ENCODE results near the gene TNNT1.
"Not testable (repeated sequence)": the region's sequence is repeated elsewhere in the genome, so short reads cannot be mapped to it uniquely, and the experiment has no call there.

Gene TNNT1

GRCh38 chr19:55149078-55150003 lies at the start of gene TNNT1:
Gene TNNT1 (minus strand): TSS chr19:55149206. CDS start chr19:55147157, 2,049 bp downstream.
- DNase-seq, result no peak

- no peak for DNase-seq
These were observed 49.6 kb upstream of the TNNT1 start for GRCh38 chr19:55198651-55199050.

GRCh38 chr19:55197528-55197927 lies 48.5 kb upstream of the TNNT1 start:
- no peak for DNase-seq

- no peak for DNase-seq
These were observed 47.8 kb upstream of the TNNT1 start for GRCh38 chr19:55196803-55197202.

- no peak for DNase-seq
These were observed 44.5 kb upstream of the TNNT1 start for GRCh38 chr19:55193481-55193880.

- DNase-seq, result no peak
These were observed 40.4 kb upstream of the TNNT1 start for GRCh38 chr19:55189403-55189835.

- DNase-seq, result no peak
These were observed 39.6 kb upstream of the TNNT1 start for GRCh38 chr19:55188625-55189024.

- DNase-seq, result no peak
These were observed 37.1 kb upstream of the TNNT1 start for GRCh38 chr19:55186080-55186479.

- DNase-seq, result no peak
These were observed 32.7 kb upstream of the TNNT1 start for GRCh38 chr19:55181740-55182139.

GRCh38 chr19:55179606-55180484 lies 30.8 kb upstream of the TNNT1 start, which contains the start of gene SYT5:
Gene SYT5 (minus strand): TSS chr19:55180289. CDS start chr19:55179041, 1,248 bp downstream.
- peak; percentile 68 to 74 for DNase-seq

- DNase-seq, result peak; percentile 83 to 86
These were observed 30.0 kb upstream of the TNNT1 start for GRCh38 chr19:55178781-55179599.

GRCh38 chr19:55176076-55176475 lies 27.1 kb upstream of the TNNT1 start:
- DNase-seq, result no peak

GRCh38 chr19:55175117-55175867 lies 26.3 kb upstream of the TNNT1 start:
- no peak for DNase-seq

- no peak for DNase-seq
These were observed 25.6 kb upstream of the TNNT1 start for GRCh38 chr19:55174425-55175116.

GRCh38 chr19:55173714-55174409 lies 24.9 kb upstream of the TNNT1 start:
- peak; percentile 69 to 74 for DNase-seq

GRCh38 chr19:55173186-55173713 lies 24.2 kb upstream of the TNNT1 start:
- DNase-seq, result no peak

GRCh38 chr19:55172741-55173140 lies 23.7 kb upstream of the TNNT1 start:
- DNase-seq, result no peak

GRCh38 chr19:55172318-55172717 lies 23.3 kb upstream of the TNNT1 start:
- DNase-seq, result not testable (repeated sequence)

GRCh38 chr19:55171440-55171839 lies 22.4 kb upstream of the TNNT1 start:
- no peak for DNase-seq

GRCh38 chr19:55169136-55169535 lies 20.1 kb upstream of the TNNT1 start:
- DNase-seq, result no peak
